Activated T-helper 2 cell treated with anti-CD3 and anti-CD28 coated beads, Interferon-gamma antibody, Interleukin-2, Interleukin-4, amounts not matched to agents 10 μg/mL and 5 μg/mL and 100 μg/mL, durations not matched to agents 14 hours and 24 hours and 36 hours (primary cell): Measurements from ENCODE around the gene TTI1. TPM values are rescaled to one million over a fixed set of nuclear protein-coding genes. Genes with fewer than 3 reads are reported as not detected.

Source experiments
- DNase-seq: peaks from one replicate; pipeline ENCODE4 v3.0.0; 2021; ENCODE audit warnings: low spot score
- H3K27ac Mint-ChIP-seq: one replicate; pipeline ENCODE4 v1.8.0; 2021; ENCODE audit warnings: mixed read lengths
- H3K27me3 Mint-ChIP-seq: one replicate; pipeline ENCODE4 v1.8.0; 2021; ENCODE audit warnings: low read depth, mixed read lengths
- H3K36me3 Mint-ChIP-seq: one replicate; pipeline ENCODE4 v1.8.0; 2021; ENCODE audit warnings: low read depth, mixed read lengths
- H3K4me1 Mint-ChIP-seq: one replicate; pipeline ENCODE4 v1.8.0; 2021; ENCODE audit warnings: low read depth, mixed read lengths
- H3K4me3 Mint-ChIP-seq: one replicate; pipeline ENCODE4 v1.8.0; 2021; ENCODE audit warnings: low read depth, mild to moderate bottlenecking, moderate library complexity, mixed read lengths
- H3K9me3 Mint-ChIP-seq: one replicate; pipeline ENCODE4 v1.8.0; 2021; ENCODE audit warnings: mixed read lengths
- intact Hi-C: fragments of 100-400 bp; cut with micrococcal nuclease; formaldehyde crosslinking; loops from one replicate; pipeline ENCODE4 v1.15.1; 2023
- total RNA-seq: library from RNA; stranded (reverse); gene quantifications from 2 replicates; pipeline ENCODE4 v1.2.3, GENCODE V29; 2022

TTI1 gene
- total RNA-seq, 1 donor from 2014 or later: 35.7 TPM

DNA sequence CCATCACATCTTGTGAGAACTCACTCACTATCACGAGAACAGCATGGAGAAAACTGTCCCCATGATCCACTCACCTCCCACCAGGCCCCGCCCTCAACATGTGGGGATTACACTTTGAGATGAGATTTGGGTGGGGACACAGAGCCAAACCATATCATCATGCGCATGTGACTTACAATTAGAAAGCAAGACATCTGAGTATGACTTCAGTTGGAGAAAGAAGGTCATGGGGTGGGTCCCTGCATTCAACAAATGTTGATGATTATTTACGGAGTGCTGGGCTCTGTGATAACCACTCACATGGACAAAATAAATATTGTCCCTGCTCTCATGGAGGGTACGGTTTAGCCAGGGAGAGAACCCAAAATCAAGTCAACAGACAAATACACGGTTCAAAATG, 92.4 kb downstream of the TTI1 start:
- H3K4me3 Mint-ChIP-seq: no peak overlapping the region
- no peaks in the 10 kb centered on the region for H3K9me3 Mint-ChIP-seq
- H3K36me3 Mint-ChIP-seq: no peaks in the 10 kb centered on the region
- no peaks in the 10 kb centered on the region for H3K4me1 Mint-ChIP-seq
- H3K27me3 Mint-ChIP-seq: no peaks in the 10 kb centered on the region
- intact Hi-C loops: no loop called here
- no peak overlapping the region for H3K27ac Mint-ChIP-seq
- no peak for DNase-seq

DNA sequence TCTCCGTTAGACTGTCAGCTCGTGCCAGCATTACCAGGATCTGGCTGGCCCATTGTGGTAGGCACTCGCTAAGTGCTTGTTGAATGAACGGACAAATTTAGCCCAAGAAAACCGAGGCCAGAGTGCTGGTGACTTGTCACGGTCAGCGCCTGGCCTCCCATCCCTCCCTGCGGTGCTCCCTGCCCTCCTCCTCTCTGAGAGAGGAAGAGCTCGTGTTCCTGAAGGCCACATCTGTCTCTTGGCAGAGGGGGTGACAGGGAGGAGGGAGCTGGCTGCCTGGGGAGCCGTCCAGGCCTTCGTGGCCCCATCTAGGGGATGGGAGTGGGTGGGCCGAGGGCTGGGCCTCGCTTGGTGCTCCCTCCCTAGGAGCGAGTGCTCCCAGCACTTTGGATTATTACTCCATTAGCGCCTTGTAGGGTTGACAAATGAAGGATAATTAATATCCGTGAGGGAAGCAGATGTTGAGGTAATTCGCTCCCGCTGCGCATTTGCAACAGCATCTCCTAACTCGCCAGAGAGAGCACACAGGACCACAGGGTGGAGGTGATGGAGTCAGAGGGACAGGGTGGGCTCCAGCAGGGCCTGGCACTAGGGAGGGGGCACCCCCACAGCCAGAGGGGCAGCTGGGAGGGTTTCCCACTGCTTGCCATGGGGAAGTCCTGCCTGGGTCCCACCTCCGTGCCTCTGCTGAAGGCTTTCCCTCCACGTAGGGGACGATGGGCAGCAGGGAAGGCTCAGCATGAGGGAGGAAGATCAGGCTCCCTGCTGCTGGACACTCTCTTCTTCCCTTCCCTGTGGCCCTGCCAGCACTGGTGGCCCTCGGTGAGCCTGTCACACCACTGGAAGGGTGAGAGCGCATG, 93.3 kb downstream of the TTI1 start:
- no peaks in the 10 kb centered on the region for H3K36me3 Mint-ChIP-seq
- H3K4me1 Mint-ChIP-seq: no peaks in the 10 kb centered on the region
- H3K27ac Mint-ChIP-seq: no peak overlapping the region
- H3K4me3 Mint-ChIP-seq: no peak overlapping the region
- no peaks in the 10 kb centered on the region for H3K9me3 Mint-ChIP-seq
- DNase-seq: no peak
- H3K27me3 Mint-ChIP-seq: no peaks in the 10 kb centered on the region
- intact Hi-C loops: no loop called here

DNA sequence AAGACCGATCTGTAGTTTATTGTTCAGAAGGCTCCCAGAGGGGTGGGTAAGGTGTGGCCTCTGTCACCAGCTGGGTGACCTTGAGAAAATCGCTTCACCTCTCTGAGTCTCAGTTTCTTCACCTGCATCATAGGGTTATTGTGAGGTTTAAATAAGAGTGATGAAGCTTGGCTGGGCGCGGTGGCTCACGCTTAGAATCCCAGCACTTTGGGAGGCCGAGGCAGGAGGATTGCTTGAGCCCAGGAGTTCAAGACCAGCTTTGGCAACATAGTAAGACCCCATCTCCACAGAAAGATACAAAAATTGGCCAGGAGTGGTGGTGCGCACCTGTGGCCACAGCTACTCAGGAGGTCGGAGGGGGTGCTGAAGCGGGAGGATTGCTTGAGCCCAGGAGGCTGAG, 94.3 kb downstream of the TTI1 start:
- intact Hi-C loops: no loop called here
- no peak for DNase-seq
- Mint-ChIP-seq H3K9me3 (no peaks in the 10 kb centered on the region), H3K27ac (no peak overlapping the region), H3K4me3 (no peak overlapping the region), H3K36me3 (no peaks in the 10 kb centered on the region), H3K4me1 (no peaks in the 10 kb centered on the region), H3K27me3 (no peaks in the 10 kb centered on the region)

DNA sequence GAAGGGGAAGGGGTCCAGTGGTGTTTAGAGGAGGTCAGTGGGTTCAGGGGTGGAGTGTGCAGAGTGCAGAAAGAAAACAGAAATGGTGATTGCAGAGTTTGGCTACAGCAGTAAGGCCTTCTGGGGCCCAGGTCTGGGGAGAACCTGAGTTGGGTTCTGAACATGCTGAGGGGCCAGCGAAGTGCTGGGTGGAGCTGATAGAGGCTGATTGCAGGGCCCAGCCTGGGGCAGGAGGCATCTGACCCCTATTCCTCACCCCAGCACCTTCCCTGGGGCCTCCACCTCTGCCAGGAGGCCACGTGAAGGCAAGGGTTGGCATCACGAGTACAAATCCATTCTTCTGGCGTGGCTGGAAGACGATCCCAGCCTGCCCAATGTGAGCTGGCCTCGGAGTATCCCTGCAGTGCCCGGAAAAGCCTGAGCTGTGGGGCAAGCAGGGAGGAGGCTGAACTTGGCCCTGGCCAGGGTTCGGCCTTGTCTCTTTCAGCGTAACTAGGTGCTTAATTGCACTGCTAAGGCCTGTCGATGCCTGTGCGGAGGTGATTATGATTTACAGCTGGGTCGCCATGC, 95.0 kb downstream of the TTI1 start:
- no peak for DNase-seq
- Mint-ChIP-seq H3K9me3 (no peaks in the 10 kb centered on the region), H3K4me1 (no peaks in the 10 kb centered on the region), H3K36me3 (no peaks in the 10 kb centered on the region), H3K27ac (no peak overlapping the region), H3K4me3 (no peak overlapping the region), H3K27me3 (peaks cover 2% of the 10 kb centered on the region)
- intact Hi-C loops: no loop called here

DNA sequence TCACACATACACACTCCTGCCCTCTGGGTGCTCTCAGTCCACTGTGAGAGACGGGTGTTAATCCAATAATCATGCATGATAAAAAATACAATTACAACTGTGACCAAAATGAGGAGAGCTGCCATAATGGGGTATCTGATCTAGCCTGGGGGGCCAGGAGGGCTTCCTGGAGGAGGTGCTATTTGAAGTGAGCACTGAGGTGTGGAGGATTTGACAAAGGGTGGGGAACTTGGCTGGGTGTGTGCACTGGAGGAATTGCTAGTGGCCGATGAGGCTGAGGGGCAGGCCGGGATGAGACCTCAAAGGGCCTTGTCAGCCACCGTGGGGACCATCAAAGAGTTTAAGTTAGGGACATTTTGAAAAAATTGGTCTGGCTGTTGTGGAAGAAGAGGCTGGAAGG, 95.6 kb downstream of the TTI1 start:
- no peaks in the 10 kb centered on the region for H3K4me1 Mint-ChIP-seq
- intact Hi-C loops: no loop called here

DNA sequence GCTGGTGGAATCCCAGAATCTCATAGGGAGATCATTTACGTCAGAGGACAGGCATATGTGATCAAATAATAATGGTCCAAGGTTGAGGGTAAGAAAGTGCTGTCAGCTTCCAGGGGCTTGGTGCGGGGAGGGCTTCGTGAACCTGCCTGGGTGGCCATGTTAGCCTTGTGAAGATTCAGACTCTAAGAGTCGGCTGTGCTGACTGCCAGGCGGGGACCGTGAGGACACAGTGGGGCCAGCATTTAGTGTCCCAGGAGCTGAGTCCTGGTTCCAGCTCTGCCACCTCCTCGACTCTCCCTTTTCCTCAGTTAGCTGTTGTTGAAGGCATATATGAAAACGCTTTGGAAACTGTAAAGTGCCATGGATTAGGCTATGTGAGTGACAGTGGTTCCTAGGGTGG, 96.8 kb downstream of the TTI1 start:
- no peak overlapping the region for H3K27ac Mint-ChIP-seq
- peaks cover 7% of the 10 kb centered on the region for H3K27me3 Mint-ChIP-seq
- H3K4me1 Mint-ChIP-seq: no peaks in the 10 kb centered on the region
- H3K9me3 Mint-ChIP-seq: no peaks in the 10 kb centered on the region
- H3K36me3 Mint-ChIP-seq: no peaks in the 10 kb centered on the region
- intact Hi-C loops: no loop called here
- DNase-seq: no peak
- H3K4me3 Mint-ChIP-seq: no peak overlapping the region

More for the DNA sequence above, 95.6 kb downstream of the TTI1 start:
- H3K27me3 Mint-ChIP-seq: peaks cover 4% of the 10 kb centered on the region
- H3K27ac Mint-ChIP-seq: no peak overlapping the region
- H3K36me3 Mint-ChIP-seq: no peaks in the 10 kb centered on the region
- H3K4me3 Mint-ChIP-seq: no peak overlapping the region
- no peak for DNase-seq
- H3K9me3 Mint-ChIP-seq: no peaks in the 10 kb centered on the region

DNA sequence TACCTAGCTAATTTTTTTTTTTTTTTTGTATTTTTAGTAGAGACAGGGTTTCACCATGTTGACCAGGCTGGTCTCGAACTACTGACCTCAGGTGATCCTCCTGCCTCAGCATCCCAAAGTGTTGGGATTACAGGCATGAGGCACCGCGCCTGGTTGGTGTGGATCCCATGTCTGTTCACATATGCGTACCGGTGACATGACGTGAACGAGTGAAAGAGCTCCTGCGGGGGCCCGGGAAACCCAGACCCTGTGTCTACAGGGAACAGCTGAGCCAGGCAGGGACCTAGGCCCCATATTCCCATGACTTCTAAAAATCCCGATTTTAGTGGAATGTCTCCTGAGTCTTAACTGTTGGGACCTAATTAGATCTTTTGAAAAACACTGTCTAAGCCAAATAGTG, 97.2 kb downstream of the TTI1 start:
- Mint-ChIP-seq H3K36me3 (no peaks in the 10 kb centered on the region), H3K27ac (no peak overlapping the region), H3K4me1 (no peaks in the 10 kb centered on the region), H3K9me3 (no peaks in the 10 kb centered on the region), H3K4me3 (no peak overlapping the region), H3K27me3 (peaks cover 7% of the 10 kb centered on the region)
- DNase-seq: no peak
- intact Hi-C loops: no loop called here

DNA sequence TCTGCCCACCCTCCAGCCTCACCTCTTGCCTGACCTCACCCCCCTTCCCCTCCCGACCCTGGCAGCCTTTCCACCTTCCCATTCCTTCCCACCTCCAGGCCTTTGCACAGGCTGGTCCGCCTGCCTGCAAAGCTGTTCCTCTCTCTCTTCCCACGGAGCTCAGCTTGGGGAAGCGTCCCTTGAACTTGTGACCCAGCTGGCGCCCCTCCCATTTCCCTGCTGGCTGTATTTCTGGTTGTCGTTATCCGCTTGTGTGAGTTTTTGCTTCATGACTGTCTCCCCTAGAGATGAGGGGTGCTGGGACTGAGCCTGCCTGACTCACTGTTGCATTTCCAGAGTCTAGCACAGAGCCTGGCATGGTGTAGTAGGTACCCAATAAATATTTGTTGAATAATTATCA, 97.8 kb downstream of the TTI1 start:
- Mint-ChIP-seq H3K27ac (no peak overlapping the region), H3K4me3 (no peak overlapping the region), H3K27me3 (peaks cover 7% of the 10 kb centered on the region), H3K4me1 (no peaks in the 10 kb centered on the region), H3K36me3 (no peaks in the 10 kb centered on the region), H3K9me3 (no peaks in the 10 kb centered on the region)
- intact Hi-C loops: no loop called here
- no peak for DNase-seq

DNA sequence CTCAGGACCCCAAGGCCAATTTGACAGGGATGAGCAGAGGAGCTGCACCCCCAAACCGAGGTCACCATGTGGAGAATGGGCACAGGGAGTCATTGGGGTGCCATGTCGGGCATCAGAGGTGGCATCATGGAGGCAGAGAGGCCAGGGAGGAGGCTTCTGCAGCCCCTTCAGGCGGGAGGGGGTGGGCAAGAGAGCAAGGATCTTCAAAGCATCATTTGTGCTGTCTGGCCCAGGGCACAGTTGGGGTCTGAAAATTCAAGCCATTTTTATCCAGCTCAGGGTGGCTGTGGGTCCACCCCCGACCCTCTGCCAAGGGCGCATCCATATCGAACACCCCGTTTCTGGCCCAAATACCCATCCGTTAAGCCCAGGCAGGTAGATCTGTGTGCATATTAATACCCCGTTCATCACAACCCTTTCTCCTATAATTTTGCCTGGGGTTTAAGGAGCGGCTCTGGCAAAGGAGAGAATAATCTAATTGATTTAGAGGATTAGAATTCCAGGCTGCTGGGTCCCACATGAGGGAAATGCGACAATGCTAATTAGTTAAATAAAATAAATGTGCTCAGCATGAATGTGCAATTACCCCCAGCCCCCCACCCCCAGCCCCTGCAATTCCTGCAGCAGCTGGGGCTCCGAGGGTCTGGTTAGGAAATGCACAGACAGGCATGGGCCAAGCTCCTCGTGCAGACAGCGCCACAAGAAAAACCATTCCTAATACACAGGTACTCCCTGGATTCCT, 98.5 kb downstream of the TTI1 start:
- Mint-ChIP-seq H3K27ac (no peak overlapping the region), H3K4me1 (no peaks in the 10 kb centered on the region), H3K9me3 (no peaks in the 10 kb centered on the region), H3K36me3 (no peaks in the 10 kb centered on the region), H3K4me3 (no peak overlapping the region), H3K27me3 (peaks cover 7% of the 10 kb centered on the region)
- intact Hi-C loops: no loop called here
- no peak for DNase-seq

DNA sequence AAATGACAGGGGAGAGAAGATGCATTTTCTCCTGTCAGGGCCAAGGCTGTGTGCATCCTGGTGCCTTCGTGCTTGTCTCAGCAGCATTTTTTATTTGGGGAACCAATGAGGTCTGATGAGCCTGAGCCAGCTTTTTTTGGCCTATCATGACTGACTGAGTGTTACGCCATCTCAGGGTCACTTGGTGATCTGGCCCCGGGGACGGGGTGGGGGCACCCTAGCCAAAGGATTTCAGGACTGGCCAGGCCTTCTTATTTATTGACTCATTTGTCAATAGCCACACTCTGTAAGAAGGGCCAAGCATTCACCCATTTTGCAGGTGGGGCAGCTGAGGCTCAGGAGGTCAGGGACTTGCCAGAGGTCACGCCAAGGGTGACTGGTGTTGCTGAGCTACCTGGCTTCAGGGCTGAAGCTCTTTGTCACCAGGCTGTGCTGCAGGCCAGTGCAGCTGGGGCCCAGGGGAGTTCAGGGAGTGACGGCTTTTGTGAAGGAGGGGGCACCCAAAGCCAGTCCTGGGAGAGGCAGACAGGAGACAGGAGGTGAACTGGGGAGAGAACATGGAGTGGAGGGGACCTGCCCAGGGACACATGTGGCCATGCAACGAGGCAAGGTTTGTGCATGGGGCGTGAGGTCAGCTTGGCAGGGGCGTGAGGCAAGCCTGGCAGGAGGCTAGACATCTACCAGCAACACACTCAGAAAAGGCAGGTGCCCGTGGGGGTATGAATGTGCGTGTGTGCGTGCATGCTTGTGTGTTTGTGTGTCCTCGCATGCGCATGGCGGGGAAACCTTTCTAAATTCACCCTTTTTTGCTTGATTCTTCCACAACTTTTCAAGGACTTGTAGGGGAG, 99.2 kb downstream of the TTI1 start:
- Mint-ChIP-seq H3K9me3 (no peaks in the 10 kb centered on the region), H3K4me1 (no peaks in the 10 kb centered on the region), H3K36me3 (no peaks in the 10 kb centered on the region), H3K27me3 (peaks cover 11% of the 10 kb centered on the region), H3K27ac (no peak overlapping the region), H3K4me3 (no peak overlapping the region)
- no peak for DNase-seq
- intact Hi-C loops: no loop called here
